HG03558 (cell line): Measurements from ENCODE around the gene STAT1.
A peak's percentile ranks its signal among the peaks of the same experiment; 100 is the strongest.

Experiments
- ATAC-seq: cut with Tn5 transposase; IDR thresholded peaks from one replicate; pipeline ENCODE4 v1.9.1; 2021; ENCODE audit warnings: moderate number of reproducible peaks; ENCODE audit not compliant: unreplicated experiment; ENCODE audit errors: extremely low read depth

Gene STAT1

DNA sequence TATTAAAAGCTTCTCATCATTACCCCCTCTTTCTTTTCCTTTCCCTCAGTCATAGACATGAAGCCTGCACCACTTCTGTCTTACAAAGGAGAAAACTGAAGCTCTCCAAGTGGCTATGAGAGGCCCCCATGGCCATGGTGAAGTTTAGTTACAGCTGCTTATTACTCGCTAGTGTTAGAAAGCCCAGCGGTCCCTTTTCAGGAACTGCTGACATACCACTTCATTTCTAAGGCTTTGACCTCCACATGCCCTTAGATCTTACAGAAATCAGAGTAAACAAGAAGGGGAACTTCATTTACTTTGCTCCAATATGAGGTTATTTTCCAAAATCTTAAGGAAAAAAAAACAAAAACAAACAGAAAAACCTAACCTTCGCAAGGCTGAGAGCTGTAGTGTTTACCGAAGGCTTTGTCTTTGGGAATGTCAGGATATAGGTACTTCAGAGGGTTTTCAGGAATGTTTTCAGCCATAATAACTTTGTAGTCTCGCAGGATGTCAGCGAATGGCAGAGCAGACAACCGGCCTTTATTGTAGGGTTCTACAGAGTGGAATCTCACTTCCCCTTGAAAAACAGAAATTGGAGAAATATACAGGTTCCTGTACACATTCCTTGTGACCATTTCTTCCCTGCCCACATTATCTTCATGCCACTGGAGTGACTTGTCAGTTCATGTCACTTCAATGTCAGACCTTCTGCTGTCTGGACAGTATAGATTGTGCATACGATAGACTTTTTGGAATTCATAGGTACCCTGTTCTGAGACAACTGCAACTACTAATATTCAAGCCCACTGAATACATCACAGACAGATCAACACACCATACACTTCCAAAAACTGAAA is 18.8 kb upstream of the STAT1 start:
- no peak for ATAC-seq

- no peak for ATAC-seq
Measured at GRCh38 chr2:191031256-191031655, 17.3 kb upstream of the STAT1 start.

GRCh38 chr2:191030521-191031154 is 16.7 kb upstream of the STAT1 start:
- ATAC-seq: peak; percentile 88

DNA sequence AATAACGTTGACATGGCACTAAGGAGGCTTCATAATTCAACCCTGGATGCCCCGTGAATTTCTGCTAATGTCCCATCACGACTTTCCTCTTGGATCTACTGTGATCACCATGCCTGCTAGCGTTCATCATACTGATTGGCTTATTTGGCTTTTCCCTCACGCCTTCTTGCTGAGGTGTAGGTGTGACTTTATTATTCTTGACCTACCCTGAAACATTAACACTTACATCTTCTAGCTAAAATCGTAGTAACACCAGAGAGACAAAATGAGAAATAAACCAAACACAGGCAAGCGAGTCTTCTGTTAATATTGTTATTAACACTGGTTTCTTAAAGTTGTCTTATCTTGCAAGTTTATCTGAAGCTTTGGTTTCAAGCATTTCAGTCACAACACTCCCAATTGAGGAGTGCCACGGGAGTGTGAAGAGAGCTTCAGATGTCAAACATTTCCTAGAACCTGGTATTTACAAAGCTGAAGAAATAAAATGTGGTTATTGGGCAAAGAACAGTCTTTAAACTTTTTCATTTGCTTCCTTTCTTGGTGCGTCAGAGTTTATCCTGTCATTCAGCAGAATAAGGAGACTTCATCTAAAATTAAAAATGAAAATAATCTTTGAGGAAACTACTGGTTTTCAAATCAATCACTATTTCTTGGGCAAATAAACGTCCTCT is 15.4 kb upstream of the STAT1 start:
- no peak for ATAC-seq

DNA sequence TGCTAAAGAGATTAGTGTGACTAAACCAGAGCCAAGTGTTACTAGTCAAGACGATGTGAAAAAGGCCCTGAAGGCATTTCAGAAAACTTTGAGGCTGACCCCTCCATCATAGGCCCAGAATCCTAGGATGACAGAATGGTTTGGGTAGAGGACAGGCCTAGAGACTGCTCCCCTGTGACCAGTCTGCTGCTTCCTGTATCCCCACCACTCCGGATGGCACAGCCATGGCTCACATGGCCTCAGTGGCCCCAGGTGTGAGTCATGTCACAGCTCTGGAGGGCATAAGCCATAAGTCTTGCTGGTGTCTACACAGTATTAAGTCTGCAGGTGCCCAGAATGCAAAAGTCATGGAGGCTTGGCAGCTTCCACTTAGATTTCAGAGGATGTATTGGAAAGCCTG is 12.4 kb upstream of the STAT1 start:
- no peak for ATAC-seq

- no peak for ATAC-seq
Measured at GRCh38 chr2:191025135-191025534, 11.2 kb upstream of the STAT1 start.

- ATAC-seq: no peak
Measured at GRCh38 chr2:191023235-191023679, 9.3 kb upstream of the STAT1 start.

GRCh38 chr2:191020742-191021381 is 6.9 kb upstream of the STAT1 start:
- ATAC-seq: peak; percentile 3

DNA sequence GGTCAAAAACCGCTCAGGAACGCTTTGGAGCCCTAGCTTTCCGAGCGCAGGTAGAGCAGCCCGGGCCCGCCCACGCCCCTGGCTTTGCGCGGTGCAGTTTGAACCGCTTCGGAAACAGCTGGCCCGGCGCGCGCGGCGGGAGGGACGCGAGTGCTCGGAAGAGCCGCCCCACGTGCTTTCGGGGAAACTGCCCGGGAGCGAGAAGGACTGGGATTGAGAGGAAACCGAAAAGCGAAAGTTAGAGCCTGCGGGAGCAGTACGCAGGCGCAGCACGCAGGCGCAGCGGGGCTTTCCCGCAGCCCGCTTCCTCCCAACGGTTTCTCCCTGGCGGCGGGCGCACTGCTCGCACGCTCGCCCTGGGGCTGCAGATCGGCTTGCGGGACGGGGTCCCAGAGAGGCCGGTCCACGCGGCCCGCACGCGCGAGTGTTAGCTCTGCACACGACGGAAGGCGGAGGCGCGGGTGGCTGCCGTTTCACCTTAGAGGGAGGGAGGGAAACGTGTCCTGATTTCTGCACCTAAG is 6.3 kb upstream of the STAT1 start:
- peak; percentile 53 for ATAC-seq

DNA sequence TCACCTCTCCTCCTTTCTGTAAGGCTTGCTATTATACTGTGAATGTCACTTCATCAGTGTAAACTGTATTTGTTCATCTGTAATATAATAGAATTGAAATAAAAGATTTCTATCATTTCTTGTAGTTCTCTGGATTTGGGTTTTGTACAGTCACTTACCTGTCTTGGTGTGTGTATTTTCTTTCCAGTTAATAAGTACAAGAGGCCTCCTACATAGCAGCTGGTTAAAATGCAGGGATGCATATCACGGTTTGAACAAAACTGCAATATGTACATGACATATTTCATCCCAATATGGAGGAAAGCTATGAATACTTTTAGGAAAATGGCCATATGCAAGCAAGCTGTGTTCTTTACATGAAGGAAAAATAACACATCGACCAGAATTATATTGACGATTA is 5.4 kb upstream of the STAT1 start:
- no peak for ATAC-seq

DNA sequence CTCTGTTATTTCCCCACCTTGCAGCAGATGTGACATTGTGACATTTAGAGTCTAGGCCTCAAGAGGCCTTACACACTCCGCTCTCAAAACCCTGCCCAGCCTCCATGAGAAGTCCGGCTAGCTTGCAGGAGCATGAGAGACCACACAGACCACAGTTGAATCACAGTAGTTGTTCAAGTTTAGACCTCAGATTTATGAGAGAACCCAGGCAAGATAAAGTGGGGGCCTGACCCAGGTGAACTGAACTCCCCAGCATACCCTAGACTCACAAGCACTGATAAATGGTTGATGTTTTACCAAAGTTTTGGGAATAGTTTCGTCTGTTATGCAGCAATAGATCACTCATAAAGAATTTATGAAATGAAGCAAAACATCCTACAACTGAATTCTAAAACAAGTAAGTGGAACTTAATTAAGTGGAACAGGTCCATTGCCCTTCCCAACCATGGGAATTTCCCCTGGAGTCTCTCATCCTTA is 4.7 kb upstream of the STAT1 start:
- no peak for ATAC-seq

DNA sequence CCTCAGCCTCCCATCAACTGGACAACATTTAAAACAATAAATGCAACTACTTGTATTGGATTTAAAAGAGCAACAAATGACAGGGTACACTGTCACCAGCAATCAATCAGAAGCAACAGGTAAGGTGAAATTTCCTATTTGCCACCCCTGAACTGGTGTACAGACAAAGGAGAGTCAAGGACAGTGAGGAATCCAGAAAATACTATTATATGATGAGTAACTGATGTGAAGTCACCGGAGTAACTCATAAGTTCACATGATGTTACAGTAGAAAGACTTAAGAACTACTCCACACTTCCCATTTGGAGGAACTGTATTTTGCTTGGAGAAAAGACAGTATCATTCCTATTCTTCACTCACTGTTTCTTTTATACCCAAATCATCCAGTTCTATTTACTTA is 4.1 kb upstream of the STAT1 start:
- no peak for ATAC-seq

- no peak for ATAC-seq
Measured at GRCh38 chr2:191015831-191016230, 1.9 kb upstream of the STAT1 start.

- ATAC-seq: no peak
Measured at GRCh38 chr2:191015239-191015638, 1.3 kb upstream of the STAT1 start.

- ATAC-seq: no peak
Measured at GRCh38 chr2:191014653-191015020, 666 bp upstream of the STAT1 start.

DNA sequence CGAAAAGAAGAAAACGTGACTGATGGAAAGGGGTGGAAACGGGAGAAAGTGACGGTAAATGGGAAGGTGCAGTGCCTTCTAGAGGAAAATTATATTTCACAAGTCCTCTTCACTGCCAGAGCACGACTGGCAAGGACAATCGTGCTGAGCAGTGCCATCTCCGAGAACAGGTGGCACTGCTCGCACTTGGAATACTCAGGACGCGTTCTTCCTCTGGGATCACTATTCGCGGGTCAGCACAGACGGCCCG is 364 bp downstream of the STAT1 start:
- no peak for ATAC-seq

DNA sequence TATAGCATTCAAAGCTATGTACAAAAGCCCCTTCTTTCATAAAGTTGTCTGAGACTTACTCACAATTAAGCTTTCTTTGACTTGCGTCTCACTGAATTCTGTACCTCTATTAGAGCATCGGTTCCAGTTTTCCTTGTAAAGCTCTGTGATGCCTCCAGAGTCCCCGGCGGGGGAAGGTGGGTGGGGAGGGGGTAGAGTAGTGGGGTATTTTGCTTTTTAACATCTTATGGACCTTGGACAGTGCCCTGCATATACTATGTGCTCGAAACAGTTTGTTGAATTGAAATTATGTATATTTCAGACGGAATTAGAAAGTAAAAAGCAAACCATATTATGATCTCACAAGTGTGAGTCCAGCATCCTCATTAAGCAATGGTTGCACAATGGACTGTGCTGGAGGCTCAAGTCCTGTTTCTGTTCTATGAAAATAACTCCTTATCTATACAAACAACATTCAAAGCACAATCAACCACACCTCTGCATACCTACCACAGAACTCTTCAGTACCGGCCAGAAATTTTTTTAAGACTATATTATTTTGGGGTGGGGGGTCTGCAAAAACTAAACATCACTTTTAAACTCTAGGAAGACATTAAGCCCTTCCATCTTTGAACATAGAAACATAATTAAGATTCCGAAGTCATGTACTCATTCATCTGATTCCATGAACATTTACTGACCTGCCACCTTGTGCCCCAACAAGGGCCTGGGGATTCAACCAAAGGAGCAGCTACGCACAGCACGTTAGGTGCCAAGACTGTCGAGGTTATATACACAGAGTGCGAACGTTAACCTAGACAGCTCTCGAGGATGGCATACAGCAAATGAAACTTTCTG is 908 bp downstream of the STAT1 start:
- no peak for ATAC-seq

GRCh38 chr2:191012346-191012745 is 1.6 kb downstream of the STAT1 start:
- no peak for ATAC-seq

DNA sequence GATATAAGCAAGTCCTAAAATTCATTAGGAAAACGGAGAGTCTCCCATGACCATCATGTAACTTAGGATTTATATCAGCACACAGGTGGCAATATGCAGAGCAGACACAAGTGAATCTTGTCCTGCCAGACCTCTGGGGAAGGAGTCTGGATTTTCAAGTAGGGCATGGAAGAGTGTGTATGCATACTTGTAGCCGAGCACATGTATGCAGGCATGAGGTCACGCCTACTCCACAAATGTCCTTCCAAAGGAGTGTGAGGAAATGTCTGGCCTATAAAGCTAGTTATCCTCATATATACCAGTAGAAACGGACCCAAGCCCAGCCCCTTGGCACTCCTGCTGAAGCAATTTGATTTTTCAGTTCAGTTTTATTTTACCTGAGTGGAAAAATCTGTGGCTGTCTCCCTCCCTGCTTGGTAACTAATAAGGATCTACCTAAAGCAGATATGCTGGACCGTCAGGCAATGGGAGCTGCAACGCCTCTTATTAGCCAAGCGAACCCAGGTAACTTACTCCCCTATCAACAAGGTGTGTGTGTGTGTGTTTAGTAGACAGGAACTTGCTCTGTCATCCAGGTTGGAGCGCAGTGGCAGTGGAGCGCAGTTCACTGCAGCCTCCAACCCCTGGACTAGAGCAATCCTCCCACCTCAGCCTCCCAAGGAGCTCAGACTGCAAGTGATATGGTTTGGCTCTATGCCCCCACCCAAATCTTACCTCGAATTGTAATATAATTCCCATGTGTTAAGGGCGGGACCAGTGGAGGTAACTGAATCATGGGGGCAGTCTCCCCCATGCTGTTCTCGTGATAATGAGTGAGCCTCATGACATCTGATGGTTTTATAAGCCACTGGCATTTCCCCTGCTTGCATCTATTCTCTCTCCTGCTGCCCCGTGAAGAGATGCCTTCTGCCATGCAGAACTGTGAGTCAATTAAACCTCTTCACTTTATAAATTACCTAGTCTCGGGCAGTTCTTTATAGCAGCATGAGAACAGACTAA is 2.8 kb downstream of the STAT1 start:
- ATAC-seq: no peak
